ENCODE results near the gene PGAP6.
"Not testable (repeated sequence)": the region's sequence is repeated elsewhere in the genome, so short reads cannot be mapped to it uniquely, and the experiment has no call there.

The PGAP6 gene

DNA sequence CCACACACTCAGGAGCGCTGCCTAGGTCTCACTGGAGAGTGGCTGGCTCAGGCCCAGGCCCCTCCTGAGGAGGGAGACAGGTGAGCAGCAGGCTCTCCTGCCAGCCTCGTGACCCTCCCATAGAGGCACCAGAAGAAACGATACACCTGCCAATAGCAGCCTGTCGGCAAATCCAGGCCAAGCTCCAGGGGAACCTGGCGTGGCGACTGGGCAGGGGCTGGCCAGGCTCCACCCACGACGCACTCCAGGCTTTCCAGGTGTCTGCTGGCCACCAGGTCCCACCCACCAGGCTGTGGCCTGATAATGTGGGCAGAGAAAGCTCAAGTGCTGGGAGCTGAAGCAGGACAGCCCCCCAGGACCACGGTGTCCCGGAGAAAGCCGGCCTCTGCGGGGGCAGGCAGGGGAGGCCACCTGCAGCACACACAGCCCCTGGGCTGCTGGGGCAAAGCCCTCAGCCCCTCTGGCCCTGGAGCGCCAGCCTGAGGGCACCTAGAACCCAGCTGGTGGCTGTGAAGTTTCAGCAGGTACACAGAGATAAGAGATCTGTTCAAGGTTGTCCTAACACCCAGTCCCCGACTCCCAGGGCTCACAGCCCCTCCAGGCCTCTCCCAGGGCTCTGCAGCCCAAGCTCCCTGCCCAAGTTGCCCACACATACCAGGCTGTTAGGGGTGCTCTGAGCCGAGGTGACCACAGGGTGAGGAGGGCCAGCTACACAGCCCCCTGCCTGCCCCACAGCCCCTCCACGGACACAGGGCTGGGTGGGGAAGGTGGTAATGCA lies 2.4 kb downstream of the PGAP6 start:
- no peak for DNase-seq

DNA sequence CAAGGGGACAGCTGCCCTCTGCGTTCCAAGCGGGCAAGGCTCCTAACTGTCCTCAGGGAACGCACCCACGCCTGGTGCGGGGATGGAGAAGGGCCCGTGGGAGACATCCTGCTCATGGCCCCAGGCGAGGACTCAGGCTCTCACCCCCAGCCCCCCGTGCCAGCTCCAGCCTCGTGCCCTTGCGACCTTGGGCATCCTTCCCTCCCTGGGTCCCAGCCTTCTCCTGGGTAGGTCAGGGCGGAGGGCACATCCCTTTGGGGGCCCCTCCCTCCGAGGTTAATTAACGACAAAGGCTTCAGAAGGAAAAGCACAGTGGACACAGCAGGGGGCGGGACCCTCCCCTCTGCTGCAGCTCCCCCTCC lies 3.0 kb downstream of the PGAP6 start:
- DNase-seq = no peak

DNA sequence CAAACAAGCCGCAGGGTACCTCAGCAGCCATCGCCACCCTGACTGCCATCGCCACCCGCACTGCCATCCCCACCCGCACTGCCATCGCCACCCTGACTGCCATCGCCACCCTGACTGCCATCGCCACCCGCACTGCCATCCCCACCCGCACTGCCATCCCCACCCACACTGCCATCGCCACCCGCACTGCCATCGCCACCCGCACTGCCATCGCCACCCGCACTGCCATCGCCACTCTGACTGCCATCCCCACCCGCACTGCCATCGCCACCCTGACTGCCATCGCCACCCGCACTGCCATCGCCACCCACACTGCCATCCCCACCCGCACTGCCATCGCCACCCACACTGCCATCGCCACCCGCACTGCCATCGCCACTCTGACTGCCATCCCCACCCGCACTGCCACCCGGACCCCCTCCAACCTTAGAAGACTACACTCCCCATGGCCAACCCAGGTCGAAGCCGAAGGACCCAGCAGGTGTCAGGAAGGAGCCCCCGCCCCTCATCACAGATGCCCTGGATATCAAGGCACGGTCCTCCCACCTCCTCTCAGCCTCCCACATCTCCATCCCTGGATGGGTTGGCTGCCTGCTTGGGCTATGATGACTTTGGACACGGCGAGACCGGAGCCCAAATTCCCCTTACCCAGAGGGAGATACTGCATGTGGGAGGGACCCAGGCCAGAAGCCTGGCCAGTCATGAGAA lies 3.5 kb downstream of the PGAP6 start:
- not testable (repeated sequence) for DNase-seq

GRCh38 chr16:377419-377951 lies 4.3 kb downstream of the PGAP6 start:
- no peak for DNase-seq

- no peak for DNase-seq
These were observed 4.9 kb downstream of the PGAP6 start for GRCh38 chr16:376817-377418.

- no peak for DNase-seq
These were observed 5.6 kb downstream of the PGAP6 start for GRCh38 chr16:375927-376816.

GRCh38 chr16:375212-375611 lies 6.6 kb downstream of the PGAP6 start:
- no peak for DNase-seq

- DNase-seq = no peak
These were observed 7.2 kb downstream of the PGAP6 start for GRCh38 chr16:374616-374926.

- no peak for DNase-seq
These were observed 7.7 kb downstream of the PGAP6 start for GRCh38 chr16:373848-374615.

- DNase-seq = no peak
These were observed 8.7 kb downstream of the PGAP6 start for GRCh38 chr16:373020-373598.

GRCh38 chr16:372302-372983 lies 9.3 kb downstream of the PGAP6 start:
- DNase-seq = no peak

DNA sequence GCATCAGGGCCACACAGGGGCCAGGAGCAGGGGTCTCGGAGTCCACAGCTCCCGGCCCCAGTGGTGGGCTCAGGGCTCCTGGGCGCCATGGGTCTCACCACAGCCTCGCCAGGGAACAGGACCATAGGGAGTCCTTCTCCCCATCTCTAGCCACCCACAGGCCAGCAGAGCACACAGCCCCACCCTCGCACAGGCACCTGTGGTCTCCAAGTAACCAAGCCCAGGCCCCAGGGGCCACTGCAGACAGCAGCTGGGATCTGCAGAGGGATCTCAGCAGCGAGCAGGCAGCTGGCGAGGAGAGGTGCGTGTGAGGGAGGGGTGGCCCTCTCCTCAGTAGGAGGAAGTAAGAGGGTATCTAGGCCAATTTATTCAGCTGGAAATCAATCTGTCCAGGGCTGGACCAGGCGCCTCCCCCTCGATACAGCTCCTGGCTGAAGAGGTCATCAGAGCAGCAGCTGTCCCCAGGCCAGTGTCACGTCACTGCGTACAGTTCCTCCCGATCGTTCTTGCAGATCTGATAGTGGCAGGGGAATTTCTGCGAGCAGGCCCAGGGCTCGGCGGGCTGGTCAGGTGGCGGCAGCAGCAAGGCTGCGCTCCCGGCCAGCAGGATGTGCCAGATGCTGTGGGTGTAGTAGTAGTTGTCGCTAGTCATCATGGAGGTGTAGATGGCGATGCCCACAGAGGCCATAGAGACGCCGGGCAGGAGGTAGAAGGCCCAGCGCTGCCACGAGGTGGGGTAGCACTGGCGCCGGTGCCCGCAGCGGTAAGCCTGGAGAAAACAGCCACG lies 10.1 kb downstream of the PGAP6 start:
- no peak for DNase-seq

GRCh38 chr16:370979-371514 lies 10.7 kb downstream of the PGAP6 start:
- DNase-seq = no peak

GRCh38 chr16:370443-370842 lies 11.3 kb downstream of the PGAP6 start, which contains the start of gene MRPL28:
Gene MRPL28, minus strand, starts transcription at chr16:370538. Its CDS starts 320 bp downstream, at chr16:370218.
- peak; percentile 94 for DNase-seq

DNA sequence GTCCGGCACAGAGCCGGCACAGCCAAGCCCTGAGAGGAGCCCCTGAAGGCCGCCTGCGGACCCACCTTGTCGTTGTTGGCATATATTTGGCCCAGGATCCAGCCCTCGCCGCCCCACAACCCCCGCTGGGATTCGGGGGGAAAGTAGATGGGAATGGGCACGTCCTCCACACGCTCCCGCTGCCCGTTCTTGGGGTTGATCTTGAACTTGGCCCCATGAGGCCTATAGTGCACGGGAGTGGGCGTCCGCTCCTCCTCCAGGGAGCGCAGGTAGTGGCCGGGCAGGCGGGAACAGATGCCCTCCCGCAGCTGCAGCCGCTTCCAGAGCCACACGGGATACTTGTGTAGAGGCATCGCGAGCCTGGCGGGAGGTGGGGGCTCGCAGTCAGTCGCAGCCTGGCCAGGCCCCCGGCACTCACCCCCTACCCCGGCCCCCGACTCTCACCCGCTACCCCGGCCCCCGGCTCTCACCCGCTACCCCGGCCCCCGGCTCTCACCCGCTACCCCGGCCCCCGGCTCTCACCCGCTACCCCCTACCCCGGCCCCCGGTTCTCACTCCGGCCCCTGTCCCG lies 11.8 kb downstream of the PGAP6 start:
- DNase-seq = no peak

- no peak for DNase-seq
These were observed 12.4 kb downstream of the PGAP6 start for GRCh38 chr16:369275-369865.

DNA sequence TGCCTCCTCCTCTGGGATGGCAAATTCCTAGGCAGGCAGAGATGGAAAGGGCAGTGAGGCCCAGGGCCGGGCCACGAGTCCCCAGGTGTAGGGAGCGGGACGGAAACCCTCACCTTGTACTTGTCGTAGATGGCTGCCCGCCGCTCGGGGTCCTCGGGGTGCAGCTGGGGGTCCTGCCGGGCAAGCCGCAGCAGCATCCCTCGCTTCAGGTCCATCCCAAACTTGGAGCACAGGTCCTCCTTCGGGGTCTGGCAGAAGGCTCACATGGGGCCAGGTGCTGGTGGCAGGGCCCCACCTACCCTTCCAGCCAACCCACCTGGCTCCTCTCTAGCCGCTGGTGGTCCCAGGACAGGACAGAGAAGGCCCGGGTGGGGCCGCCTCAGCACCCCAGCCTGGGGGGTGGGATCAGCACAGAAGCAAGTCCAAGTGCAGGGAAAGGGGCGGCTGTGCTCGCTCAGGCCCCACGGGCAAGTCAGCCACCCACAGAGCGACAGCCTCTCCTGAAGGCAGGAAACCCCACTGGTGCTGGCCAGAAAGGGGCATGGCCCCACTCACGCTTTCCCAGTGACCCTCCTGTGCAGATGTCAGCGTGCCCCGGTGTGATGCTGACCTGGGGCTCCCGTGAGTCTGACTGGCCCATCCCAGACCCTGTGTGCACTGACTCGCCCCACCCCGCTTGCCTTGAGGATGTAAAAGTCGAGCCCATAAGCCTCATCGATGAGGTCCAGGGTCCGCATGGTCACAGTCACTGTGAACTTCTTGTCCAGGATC lies 13.2 kb downstream of the PGAP6 start:
- no peak for DNase-seq

GRCh38 chr16:367333-367903 lies 14.4 kb downstream of the PGAP6 start:
- no peak for DNase-seq
